ENCODE measurements around the gene SYDE1.

Gene SYDE1

GRCh38 chr19:15125232-15126067 is 18.2 kb downstream of the SYDE1 start:
- WGBS (ENCODE audit: insufficient coverage) = 0% methylated on average over 42 of the region's 61 CpGs
- Histone ChIP-seq H3K4me3 (ENCODE audit: control insufficient read depth in 1 of 7, extremely low read depth in 1 of 7, insufficient read depth in 4 of 7, low read depth in 2 of 7, low read length in 6 of 7) (peak overlapping the region; percentile 49 to 93 (median 83)), H3K9me3 (ENCODE audit: control extremely low read depth in 1 of 5, control insufficient read depth in 4 of 5, insufficient read depth in 2 of 5, low read depth in 1 of 5, low read length in 4 of 5) (no peaks in the 10 kb centered on the region), H3K27me3 (replicated peaks in 2 of 5; ENCODE audit: control insufficient read depth in 4 of 5, insufficient read depth in 5 of 5, low read length in 4 of 5) (no peaks in the 10 kb centered on the region), H3K36me3 (ENCODE audit: control insufficient read depth in 4 of 4, insufficient read depth in 4 of 4, low read length in 3 of 4) (peaks cover 0 to 20% (median 16%) of the 10 kb centered on the region in 4 experiments), H3K4me1 (ENCODE audit: control extremely low read depth in 1 of 4, control insufficient read depth in 4 of 4, insufficient read depth in 4 of 4, low read length in 3 of 4) (peaks cover 0 to 23% (median 18%) of the 10 kb centered on the region in 4 experiments), H3K27ac (ENCODE audit: insufficient read depth in 1 of 2, low read depth in 1 of 2, low read length in 2 of 2, poor library complexity in 1 of 2, severe bottlenecking in 2 of 2) (peak overlapping the region; percentile 72 to 88)
- CTCF ChIA-PET = interaction anchor here (1.5 to 2.0 kb wide), 2 partner anchors 14 to 24 kb away, joined by 4 to 7 read pairs; no protein-coding TSS in a partner anchor
- POLR2A ChIA-PET = interaction anchor here (1.7 kb wide), 1 partner anchor 13 kb away, joined by 4 read pairs; no protein-coding TSS in a partner anchor
- DNase-seq = peak; percentile 99 to 100 (median 99)

DNA sequence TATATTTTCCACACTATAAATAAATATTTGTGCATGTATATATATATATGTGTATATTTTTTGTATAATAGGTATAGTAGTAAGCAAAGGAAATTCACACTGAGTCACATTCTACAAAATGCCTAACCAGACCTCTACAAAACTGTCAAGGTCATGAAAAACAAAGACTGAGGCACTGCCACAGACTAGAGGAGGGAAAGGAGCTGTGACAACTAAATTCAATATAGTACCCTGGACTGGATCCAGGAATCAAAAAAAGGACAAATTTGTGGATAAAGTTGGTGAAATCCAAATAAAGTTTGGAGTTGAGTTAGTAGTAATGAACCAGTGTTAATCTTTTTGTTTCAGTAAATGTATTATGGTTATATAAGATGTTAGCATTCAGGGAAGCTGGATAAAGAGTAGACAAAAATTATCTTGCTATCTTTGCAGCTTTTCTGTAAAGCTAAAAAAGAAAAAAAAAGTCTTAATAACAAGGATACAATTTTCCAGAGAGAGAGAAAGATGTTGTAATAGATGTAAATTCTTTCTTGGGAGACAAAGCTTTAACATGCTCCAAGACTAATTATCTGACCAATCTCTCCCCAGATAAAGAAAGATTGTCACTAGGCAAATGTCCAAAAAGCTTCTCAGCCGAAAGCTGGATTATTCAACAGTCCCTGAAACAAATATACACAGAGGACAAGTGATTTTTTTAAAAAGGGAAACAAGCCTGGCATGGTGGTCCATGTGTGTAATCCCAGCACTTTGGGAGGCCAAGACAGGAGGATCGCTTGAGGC is 19.1 kb downstream of the SYDE1 start:
- CTCF ChIA-PET = interaction anchor here (0.7 to 2.0 kb wide), 2 partner anchors 21 to 25 kb away, joined by 3 to 7 read pairs; no protein-coding TSS in a partner anchor
- Histone ChIP-seq H3K4me3 (ENCODE audit: control insufficient read depth in 1 of 7, extremely low read depth in 1 of 7, insufficient read depth in 4 of 7, low read depth in 2 of 7, low read length in 6 of 7) (peak overlapping the region in 4 of 7 experiments; percentile 83 to 93 (median 92)), H3K27me3 (replicated peaks in 2 of 5; ENCODE audit: control insufficient read depth in 4 of 5, insufficient read depth in 5 of 5, low read length in 4 of 5) (no peaks in the 10 kb centered on the region), H3K27ac (ENCODE audit: insufficient read depth in 1 of 2, low read depth in 1 of 2, low read length in 2 of 2, poor library complexity in 1 of 2, severe bottlenecking in 2 of 2) (peak overlapping the region in 1 of 2 experiments; percentile 7), H3K4me1 (ENCODE audit: control extremely low read depth in 1 of 4, control insufficient read depth in 4 of 4, insufficient read depth in 4 of 4, low read length in 3 of 4) (peaks cover 0 to 23% (median 18%) of the 10 kb centered on the region in 4 experiments), H3K36me3 (ENCODE audit: control insufficient read depth in 4 of 4, insufficient read depth in 4 of 4, low read length in 3 of 4) (peaks cover 0 to 16% (median 9%) of the 10 kb centered on the region in 4 experiments), H3K9me3 (ENCODE audit: control extremely low read depth in 1 of 5, control insufficient read depth in 4 of 5, insufficient read depth in 2 of 5, low read depth in 1 of 5, low read length in 4 of 5) (no peaks in the 10 kb centered on the region)
- DNase-seq = peak in 1 of 3 donors; percentile 19
- POLR2A ChIA-PET = interaction anchor here (1.7 kb wide), 1 partner anchor 14 kb away, joined by 4 read pairs; no protein-coding TSS in a partner anchor
- WGBS (ENCODE audit: insufficient coverage) = 100% methylated on average over 1 of the region's 2 CpGs

- H3K27ac ChIP-seq (ENCODE audit: insufficient read depth in 1 of 2, low read depth in 1 of 2, low read length in 2 of 2, poor library complexity in 1 of 2, severe bottlenecking in 2 of 2) = no peak overlapping the region
- H3K4me1 ChIP-seq (ENCODE audit: control extremely low read depth in 1 of 4, control insufficient read depth in 4 of 4, insufficient read depth in 4 of 4, low read length in 3 of 4) = peaks cover 0 to 23% (median 18%) of the 10 kb centered on the region in 4 experiments
- 100% methylated on average over 1 of the region's 6 CpGs for WGBS (ENCODE audit: insufficient coverage)
- no peaks in the 10 kb centered on the region for H3K27me3 ChIP-seq (replicated peaks in 2 of 5; ENCODE audit: control insufficient read depth in 4 of 5, insufficient read depth in 5 of 5, low read length in 4 of 5)
- ChIA-PET POLR2A (no interaction called here), CTCF (no interaction called here)
- H3K36me3 ChIP-seq (ENCODE audit: control insufficient read depth in 4 of 4, insufficient read depth in 4 of 4, low read length in 3 of 4) = peaks cover 0 to 3% (median 0%) of the 10 kb centered on the region in 4 experiments
- no peak overlapping the region for H3K4me3 ChIP-seq (ENCODE audit: control insufficient read depth in 1 of 7, extremely low read depth in 1 of 7, insufficient read depth in 4 of 7, low read depth in 2 of 7, low read length in 6 of 7)
- no peaks in the 10 kb centered on the region for H3K9me3 ChIP-seq (ENCODE audit: control extremely low read depth in 1 of 5, control insufficient read depth in 4 of 5, insufficient read depth in 2 of 5, low read depth in 1 of 5, low read length in 4 of 5)
- no peak for DNase-seq
Measured at GRCh38 chr19:15128162-15128770, 21.1 kb downstream of the SYDE1 start.

DNA sequence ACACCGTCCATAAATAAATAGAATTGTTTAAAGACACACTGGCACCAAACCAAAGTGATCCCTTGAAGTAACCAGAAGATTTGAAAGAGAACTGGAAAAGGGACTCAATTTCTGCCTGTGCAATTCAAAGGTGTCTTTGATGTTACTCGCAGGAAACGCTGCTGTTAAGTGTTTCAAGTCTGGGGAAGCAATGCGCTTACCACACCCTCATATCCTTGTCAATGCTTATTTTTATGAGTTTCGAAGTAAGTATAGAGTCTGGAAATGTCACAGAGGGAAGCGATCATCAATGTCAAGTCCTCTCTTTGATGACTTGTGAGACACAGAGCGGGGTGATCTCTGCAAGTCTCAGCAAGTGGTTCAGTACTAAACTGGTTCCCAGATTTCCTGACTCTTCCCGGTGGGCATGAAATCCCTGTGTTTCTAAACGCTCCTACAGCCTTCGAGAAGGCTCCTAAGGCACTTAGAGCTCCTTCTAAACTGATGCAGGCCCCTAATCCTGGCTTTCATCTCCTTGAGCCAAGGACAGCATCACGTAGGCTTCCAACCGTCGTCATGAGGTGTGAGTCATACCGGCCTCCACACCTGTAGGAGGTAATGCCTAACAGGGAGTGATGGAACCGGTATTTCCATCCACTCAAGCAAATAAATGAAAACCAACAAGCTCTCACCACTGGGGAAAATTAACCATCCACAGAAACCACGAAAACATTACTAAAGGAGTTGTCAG is 22.8 kb downstream of the SYDE1 start:
- Histone ChIP-seq H3K4me3 (ENCODE audit: control insufficient read depth in 1 of 7, extremely low read depth in 1 of 7, insufficient read depth in 4 of 7, low read depth in 2 of 7, low read length in 6 of 7) (no peak overlapping the region), H3K36me3 (ENCODE audit: control insufficient read depth in 4 of 4, insufficient read depth in 4 of 4, low read length in 3 of 4) (no peaks in the 10 kb centered on the region), H3K9me3 (ENCODE audit: control extremely low read depth in 1 of 5, control insufficient read depth in 4 of 5, insufficient read depth in 2 of 5, low read depth in 1 of 5, low read length in 4 of 5) (no peaks in the 10 kb centered on the region), H3K4me1 (ENCODE audit: control extremely low read depth in 1 of 4, control insufficient read depth in 4 of 4, insufficient read depth in 4 of 4, low read length in 3 of 4) (peaks cover 0 to 9% (median 2%) of the 10 kb centered on the region in 4 experiments), H3K27ac (ENCODE audit: insufficient read depth in 1 of 2, low read depth in 1 of 2, low read length in 2 of 2, poor library complexity in 1 of 2, severe bottlenecking in 2 of 2) (no peak overlapping the region), H3K27me3 (replicated peaks in 2 of 5; ENCODE audit: control insufficient read depth in 4 of 5, insufficient read depth in 5 of 5, low read length in 4 of 5) (no peaks in the 10 kb centered on the region)
- 94% methylated on average over 7 of the region's 16 CpGs for WGBS (ENCODE audit: insufficient coverage)
- ChIA-PET CTCF (no interaction called here), POLR2A (interaction anchor here (0.6 kb wide), 1 partner anchor 96 kb away, joined by 4 read pairs; no protein-coding TSS in a partner anchor)
- no peak for DNase-seq

- Histone ChIP-seq H3K4me3 (ENCODE audit: control insufficient read depth in 1 of 7, extremely low read depth in 1 of 7, insufficient read depth in 4 of 7, low read depth in 2 of 7, low read length in 6 of 7) (no peak overlapping the region), H3K9me3 (ENCODE audit: control extremely low read depth in 1 of 5, control insufficient read depth in 4 of 5, insufficient read depth in 2 of 5, low read depth in 1 of 5, low read length in 4 of 5) (peaks cover 3 to 17% (median 7%) of the 10 kb centered on the region in 5 experiments), H3K4me1 (ENCODE audit: control extremely low read depth in 1 of 4, control insufficient read depth in 4 of 4, insufficient read depth in 4 of 4, low read length in 3 of 4) (no peaks in the 10 kb centered on the region), H3K36me3 (ENCODE audit: control insufficient read depth in 4 of 4, insufficient read depth in 4 of 4, low read length in 3 of 4) (no peaks in the 10 kb centered on the region), H3K27ac (ENCODE audit: insufficient read depth in 1 of 2, low read depth in 1 of 2, low read length in 2 of 2, poor library complexity in 1 of 2, severe bottlenecking in 2 of 2) (no peak overlapping the region), H3K27me3 (replicated peaks in 2 of 5; ENCODE audit: control insufficient read depth in 4 of 5, insufficient read depth in 5 of 5, low read length in 4 of 5) (no peaks in the 10 kb centered on the region)
- 100% methylated on average over 1 of the region's 2 CpGs for WGBS (ENCODE audit: insufficient coverage)
- POLR2A ChIA-PET = no interaction called here
- DNase-seq = peak in 2 of 3 donors; percentile 11 to 14
- CTCF ChIA-PET = interaction anchor here (0.9 kb wide), 1 partner anchor 35 kb away, joined by 3 read pairs; no protein-coding TSS in a partner anchor
Measured at GRCh38 chr19:15136234-15136954, 29.2 kb downstream of the SYDE1 start.

- Histone ChIP-seq H3K4me3 (ENCODE audit: control insufficient read depth in 1 of 7, extremely low read depth in 1 of 7, insufficient read depth in 4 of 7, low read depth in 2 of 7, low read length in 6 of 7) (no peak overlapping the region), H3K27me3 (replicated peaks in 2 of 5; ENCODE audit: control insufficient read depth in 4 of 5, insufficient read depth in 5 of 5, low read length in 4 of 5) (no peaks in the 10 kb centered on the region), H3K27ac (ENCODE audit: insufficient read depth in 1 of 2, low read depth in 1 of 2, low read length in 2 of 2, poor library complexity in 1 of 2, severe bottlenecking in 2 of 2) (no peak overlapping the region), H3K9me3 (ENCODE audit: control extremely low read depth in 1 of 5, control insufficient read depth in 4 of 5, insufficient read depth in 2 of 5, low read depth in 1 of 5, low read length in 4 of 5) (peaks cover 3 to 17% (median 7%) of the 10 kb centered on the region in 5 experiments), H3K4me1 (ENCODE audit: control extremely low read depth in 1 of 4, control insufficient read depth in 4 of 4, insufficient read depth in 4 of 4, low read length in 3 of 4) (no peaks in the 10 kb centered on the region), H3K36me3 (ENCODE audit: control insufficient read depth in 4 of 4, insufficient read depth in 4 of 4, low read length in 3 of 4) (no peaks in the 10 kb centered on the region)
- no peak for DNase-seq
- POLR2A ChIA-PET = no interaction called here
- CTCF ChIA-PET = no interaction called here
Measured at GRCh38 chr19:15137777-15138176, 30.6 kb downstream of the SYDE1 start.
